Trophoblast cell (in vitro differentiated cells and primary cell): ENCODE measurements around the gene EHMT1.
A peak's percentile ranks its signal among the peaks of the same experiment; 100 is the strongest.

Experiments
- DNase-seq, 2 donors: peaks; one replicate each; pipeline ENCODE4 v3.0.0-alpha.2; 2016
- H2AFZ ChIP-seq: 2 replicates; pipeline ENCODE4 v1.6.1; 2013; ENCODE audit warnings: low read length, moderate library complexity, mild to moderate bottlenecking; ENCODE audit not compliant: insufficient read depth, poor library complexity
- H2AK5ac ChIP-seq: 2 replicates; pipeline ENCODE4 v1.6.1; 2013; ENCODE audit warnings: mild to moderate bottlenecking, low read length
- H2BK120ac ChIP-seq: 2 replicates; pipeline ENCODE4 v1.6.1; 2013; ENCODE audit warnings: low read length, mild to moderate bottlenecking, moderate library complexity; ENCODE audit not compliant: insufficient read depth, poor library complexity
- H2BK12ac ChIP-seq: 2 replicates; pipeline ENCODE4 v1.6.1; 2013; ENCODE audit warnings: mild to moderate bottlenecking, low read length, moderate library complexity
- H2BK5ac ChIP-seq: 2 replicates; pipeline ENCODE4 v1.6.1; 2013; ENCODE audit warnings: low read length, low read depth, moderate library complexity, mild to moderate bottlenecking; ENCODE audit not compliant: poor library complexity
- H3K14ac ChIP-seq: 2 replicates; pipeline ENCODE4 v1.6.1; 2013; ENCODE audit warnings: mild to moderate bottlenecking, low read length
- H3K18ac ChIP-seq: 2 replicates; pipeline ENCODE4 v1.6.1; 2013; ENCODE audit warnings: mild to moderate bottlenecking, low read length
- H3K23ac ChIP-seq: 2 replicates; pipeline ENCODE4 v1.6.1; 2013; ENCODE audit warnings: low read length
- H3K27ac ChIP-seq: 2 replicates; pipeline ENCODE4 v1.5.1; 2013; ENCODE audit warnings: low read depth, mild to moderate bottlenecking, inconsistent platforms, low read length, moderate library complexity
- H3K27me3 ChIP-seq: 2 replicates; pipeline ENCODE4 v1.6.1; 2013; ENCODE audit warnings: inconsistent platforms, mild to moderate bottlenecking, low read length, moderate library complexity; ENCODE audit not compliant: insufficient read depth
- H3K36me3 ChIP-seq, 2 experiments: 1 replicate in 1 of 2; 2 replicates in 1 of 2; pipeline ENCODE4 v1.6.1; 2013; ENCODE audit warnings: low read length in 2 of 2, mild to moderate bottlenecking in 2 of 2, moderate library complexity in 1 of 2; ENCODE audit not compliant: insufficient read depth in 2 of 2, control insufficient read depth in 1 of 2
- H3K4ac ChIP-seq: 2 replicates; pipeline ENCODE4 v1.6.1; 2013; ENCODE audit warnings: low read depth, mild to moderate bottlenecking, low read length, moderate library complexity
- H3K4me1 ChIP-seq, 2 experiments: 1 replicate in 1 of 2; 2 replicates in 1 of 2; pipeline ENCODE4 v1.6.1; 2013; ENCODE audit warnings: low read length in 2 of 2, mild to moderate bottlenecking in 2 of 2, moderate library complexity in 1 of 2; ENCODE audit not compliant: insufficient read depth in 2 of 2, control insufficient read depth in 1 of 2
- H3K4me2 ChIP-seq: 2 replicates; pipeline ENCODE4 v1.6.1; 2013; ENCODE audit warnings: inconsistent platforms, mild to moderate bottlenecking, low read length, moderate library complexity
- H3K4me3 ChIP-seq: 2 replicates; pipeline ENCODE4 v1.5.1; 2013; ENCODE audit warnings: mild to moderate bottlenecking, low read depth, low read length, inconsistent platforms
- H3K79me1 ChIP-seq: one replicate; pipeline ENCODE4 v1.6.1; 2013; ENCODE audit warnings: low read length
- H3K79me2 ChIP-seq: 2 replicates; pipeline ENCODE4 v1.6.1; 2013; ENCODE audit warnings: low read length, mild to moderate bottlenecking; ENCODE audit not compliant: control insufficient read depth, insufficient read depth, poor library complexity
- H3K9ac ChIP-seq: 2 replicates; pipeline ENCODE4 v1.6.1; 2013; ENCODE audit warnings: mild to moderate bottlenecking, low read length
- H3K9me3 ChIP-seq: 2 replicates; pipeline ENCODE4 v1.6.1; 2013; ENCODE audit warnings: low read depth, mild to moderate bottlenecking, control low read depth, inconsistent platforms, low read length; ENCODE audit not compliant: insufficient read depth
- H4K12ac ChIP-seq: 2 replicates; pipeline ENCODE4 v1.6.1; 2013; ENCODE audit warnings: low read depth, mild to moderate bottlenecking, low read length, moderate library complexity
- H4K8ac ChIP-seq: 2 replicates; pipeline ENCODE4 v1.6.1; 2013; ENCODE audit warnings: low read depth, mild to moderate bottlenecking, low read length, moderate library complexity
- H4K91ac ChIP-seq: one replicate; pipeline ENCODE4 v1.6.1; 2013; ENCODE audit warnings: low read depth, mild to moderate bottlenecking, low read length, moderate library complexity
- WGBS: extraction: QIAGEN DNeasy Blood & Tissue Kit; methylation state at CpG from one replicate; pipeline ENCODE4 v1.1.7; 2013; ENCODE audit warnings: missing lambda C conversion rate; ENCODE audit not compliant: insufficient read length, insufficient coverage; ENCODE audit errors: extremely low coverage; 5-methylcytosine and 5-hydroxymethylcytosine counted together

EHMT1 gene

GRCh38 chr9:137878146-137878941 lies 259.5 kb downstream of the EHMT1 start:
- Histone ChIP-seq H3K79me2 (no peaks in the 10 kb centered on the region), H3K4me3 (peak overlapping the region; percentile 40), H2BK120ac (no peak overlapping the region), H3K4me1 (peaks cover 3 to 4% of the 10 kb centered on the region in 2 experiments), H2BK5ac (no peak overlapping the region), H2BK12ac (no peak overlapping the region), H4K91ac (no peak overlapping the region), H3K4ac (no peak overlapping the region), H4K12ac (no peak overlapping the region), H4K8ac (no peak overlapping the region), H3K14ac (no peak overlapping the region), H2AK5ac (no peak overlapping the region), H3K9me3 (peaks cover 51% of the 10 kb centered on the region), H2AFZ (no peak overlapping the region), H3K27me3 (peaks cover 16% of the 10 kb centered on the region), H3K23ac (no peak overlapping the region), H3K79me1 (no peaks in the 10 kb centered on the region), H3K4me2 (peak overlapping the region; percentile 76), H3K9ac (no peak overlapping the region), H3K36me3 (no peaks in the 10 kb centered on the region), H3K27ac (no peak overlapping the region), H3K18ac (no peak overlapping the region)
- no CpG with 5 or more reads among the region's 101 CpGs for WGBS
- DNase-seq, result peak; percentile 4 to 36

GRCh38 chr9:137879052-137879451 lies 260.2 kb downstream of the EHMT1 start:
- Histone ChIP-seq H3K9ac (no peak overlapping the region), H3K27me3 (peaks cover 16% of the 10 kb centered on the region), H3K23ac (no peak overlapping the region), H3K18ac (no peak overlapping the region), H2BK12ac (no peak overlapping the region), H2BK5ac (no peak overlapping the region), H2AFZ (no peak overlapping the region), H4K8ac (no peak overlapping the region), H2BK120ac (no peak overlapping the region), H4K12ac (no peak overlapping the region), H2AK5ac (no peak overlapping the region), H3K27ac (no peak overlapping the region), H3K4me2 (no peak overlapping the region), H3K14ac (no peak overlapping the region), H3K4me1 (peaks cover 3 to 4% of the 10 kb centered on the region in 2 experiments), H4K91ac (no peak overlapping the region), H3K4ac (no peak overlapping the region), H3K9me3 (peaks cover 48% of the 10 kb centered on the region), H3K36me3 (no peaks in the 10 kb centered on the region), H3K79me1 (no peaks in the 10 kb centered on the region), H3K4me3 (no peak overlapping the region), H3K79me2 (no peaks in the 10 kb centered on the region)
- DNase-seq, result no peak
- no CpG with 5 or more reads among the region's 20 CpGs for WGBS

GRCh38 chr9:137879566-137880150 lies 260.9 kb downstream of the EHMT1 start:
- Histone ChIP-seq H3K9ac (no peak overlapping the region), H2BK12ac (no peak overlapping the region), H3K27me3 (peaks cover 16% of the 10 kb centered on the region), H4K12ac (no peak overlapping the region), H2BK5ac (no peak overlapping the region), H3K36me3 (no peaks in the 10 kb centered on the region), H3K4me3 (no peak overlapping the region), H3K14ac (no peak overlapping the region), H3K4me2 (no peak overlapping the region), H3K23ac (no peak overlapping the region), H3K9me3 (peaks cover 46% of the 10 kb centered on the region), H4K91ac (no peak overlapping the region), H3K4ac (no peak overlapping the region), H3K79me1 (no peaks in the 10 kb centered on the region), H2AFZ (no peak overlapping the region), H3K18ac (no peak overlapping the region), H4K8ac (no peak overlapping the region), H3K27ac (no peak overlapping the region), H2BK120ac (no peak overlapping the region), H3K4me1 (peaks cover 3 to 4% of the 10 kb centered on the region in 2 experiments), H3K79me2 (no peaks in the 10 kb centered on the region), H2AK5ac (no peak overlapping the region)
- DNase-seq, result no peak
- no CpG with 5 or more reads among the region's 8 CpGs for WGBS

- no peak overlapping the region for H3K27ac ChIP-seq
- H3K79me1 ChIP-seq, result no peaks in the 10 kb centered on the region
- H4K12ac ChIP-seq, result no peak overlapping the region
- no peak overlapping the region for H2BK12ac ChIP-seq
- no peak overlapping the region for H3K14ac ChIP-seq
- H4K8ac ChIP-seq, result no peak overlapping the region
- no peak overlapping the region for H3K4me2 ChIP-seq
- no peak overlapping the region for H2BK120ac ChIP-seq
- H2AFZ ChIP-seq, result no peak overlapping the region
- H3K9ac ChIP-seq, result no peak overlapping the region
- H2AK5ac ChIP-seq, result no peak overlapping the region
- H3K4ac ChIP-seq, result no peak overlapping the region
- no peak overlapping the region for H4K91ac ChIP-seq
- no CpG with 5 or more reads among the region's 16 CpGs for WGBS
- no peak overlapping the region for H3K23ac ChIP-seq
- peaks cover 16% of the 10 kb centered on the region for H3K27me3 ChIP-seq
- H3K79me2 ChIP-seq, result no peaks in the 10 kb centered on the region
- DNase-seq, result no peak
- no peak overlapping the region for H3K4me3 ChIP-seq
- H3K18ac ChIP-seq, result no peak overlapping the region
- H3K36me3 ChIP-seq, result no peaks in the 10 kb centered on the region
- peaks cover 39% of the 10 kb centered on the region for H3K9me3 ChIP-seq
- H3K4me1 ChIP-seq, result peaks cover 3 to 4% of the 10 kb centered on the region in 2 experiments
- no peak overlapping the region for H2BK5ac ChIP-seq
Observed at GRCh38 chr9:137880160-137880975, 261.6 kb downstream of the EHMT1 start.
